NCI-H2107 treated with DMSO at 0.1 percent for 48 hours (cell line): ENCODE measurements around the gene SDR9C7.
"Not testable (repeated sequence)": the region's sequence is repeated elsewhere in the genome, so short reads cannot be mapped to it uniquely, and the experiment has no call there.

Experiments used
- DNase-seq: peaks from one replicate; lab custom pipeline; 2025; ENCODE audit not compliant: unreplicated experiment; lab: John Stamatoyannopoulos, UW

SDR9C7 gene

DNA sequence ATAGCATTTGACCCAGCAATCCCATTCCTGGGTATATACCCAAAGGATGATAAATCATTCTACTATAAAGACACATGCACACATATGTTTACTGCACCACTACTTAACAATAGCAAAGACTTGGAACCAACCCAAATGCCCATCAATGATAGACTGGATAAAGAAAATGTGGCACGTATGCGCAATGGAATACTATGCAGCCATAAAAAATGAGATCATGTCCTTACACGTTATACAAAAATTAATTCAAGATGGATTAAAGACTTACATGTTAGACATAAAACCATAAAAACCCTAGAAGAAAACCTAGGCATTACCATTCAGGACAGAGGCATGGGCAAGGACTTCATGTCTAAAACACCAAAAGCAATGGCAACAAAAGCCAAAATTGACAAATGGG is 16.1 kb downstream of the SDR9C7 start:
- not testable (repeated sequence) for DNase-seq

DNA sequence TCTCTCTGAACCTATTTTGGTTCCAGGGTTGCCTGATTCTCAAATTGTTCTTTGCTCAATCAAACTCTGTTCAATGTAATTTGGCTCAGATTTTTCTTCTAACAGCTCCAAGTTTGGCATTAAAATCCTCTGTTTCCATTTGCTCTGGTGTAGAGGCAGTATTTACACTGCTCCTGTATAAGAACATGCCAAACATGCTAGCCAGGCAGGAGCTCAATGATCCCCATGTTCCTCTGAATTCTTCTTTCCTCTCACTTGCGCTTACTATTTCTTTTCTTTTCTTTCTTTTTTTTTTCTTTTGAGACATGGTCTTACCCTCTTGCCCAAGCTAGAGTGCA is 17.2 kb downstream of the SDR9C7 start:
- no peak for DNase-seq

DNA sequence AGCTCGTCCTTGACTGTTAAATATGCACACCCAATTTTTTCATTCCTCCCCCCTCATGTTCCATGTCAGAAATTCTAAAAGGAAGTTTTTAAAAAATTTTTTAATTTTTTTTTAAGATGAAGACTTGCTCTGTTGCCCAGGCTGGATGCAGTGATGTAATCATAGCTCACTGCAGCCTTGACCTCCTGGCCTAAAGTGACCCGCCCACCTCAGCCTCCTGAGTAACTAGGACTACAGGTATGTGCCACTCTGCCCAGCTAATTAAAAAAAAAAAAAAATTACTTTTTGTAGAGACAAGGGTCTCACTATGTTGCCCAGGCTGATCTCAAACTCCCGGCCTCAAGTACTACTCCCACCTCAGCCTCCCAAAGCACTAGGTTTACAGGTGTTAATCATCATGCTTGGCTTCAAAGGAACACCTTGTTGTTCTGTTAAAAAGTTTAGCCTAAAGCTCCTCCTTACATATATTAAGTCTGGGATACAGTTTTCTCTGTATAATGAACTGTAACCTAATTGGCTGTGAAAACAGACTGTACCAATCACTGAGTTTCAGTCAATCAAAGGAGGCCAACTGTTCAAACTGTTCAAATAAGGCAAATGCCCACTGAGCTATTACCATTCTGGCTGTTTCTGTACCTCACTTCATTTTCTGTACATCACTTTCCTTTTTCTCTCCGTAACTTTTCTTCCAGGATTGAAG is 17.8 kb downstream of the SDR9C7 start:
- DNase-seq = no peak

DNA sequence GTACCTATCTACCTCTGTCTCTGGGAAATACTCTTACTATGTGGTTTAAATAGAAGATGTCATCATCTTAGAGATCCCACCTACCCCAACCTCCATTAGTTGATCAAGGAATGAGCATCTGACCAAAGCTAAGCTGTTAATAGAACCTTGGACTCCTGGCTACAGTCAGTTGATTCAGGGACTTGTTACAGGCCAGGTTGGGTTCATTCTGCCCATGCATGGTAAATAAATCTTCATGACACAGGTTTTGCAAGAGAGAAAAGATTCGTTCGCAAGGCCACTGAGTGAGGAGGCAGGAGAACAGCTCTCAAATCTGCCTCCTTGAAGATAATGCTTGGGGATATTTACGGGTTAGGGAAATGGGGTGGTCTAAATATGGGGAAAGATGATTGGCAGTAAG is 19.5 kb downstream of the SDR9C7 start:
- no peak for DNase-seq

DNA sequence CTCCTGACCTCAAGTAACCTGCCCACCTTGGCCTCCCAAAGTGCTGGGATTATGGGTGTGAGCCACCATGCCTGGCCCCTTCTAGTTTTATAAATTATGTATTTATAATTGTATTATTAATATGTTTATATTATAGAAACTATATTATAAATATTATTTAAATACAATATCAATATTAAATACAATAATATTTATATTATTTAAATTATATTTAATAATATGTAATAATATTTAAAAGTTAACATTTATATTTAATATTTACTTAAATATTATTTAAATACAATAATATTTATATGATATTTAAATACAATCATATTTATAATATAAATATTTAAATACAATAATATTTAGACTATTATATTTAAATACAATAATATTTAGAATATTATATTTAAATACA is 20.0 kb downstream of the SDR9C7 start:
- DNase-seq = no peak

DNA sequence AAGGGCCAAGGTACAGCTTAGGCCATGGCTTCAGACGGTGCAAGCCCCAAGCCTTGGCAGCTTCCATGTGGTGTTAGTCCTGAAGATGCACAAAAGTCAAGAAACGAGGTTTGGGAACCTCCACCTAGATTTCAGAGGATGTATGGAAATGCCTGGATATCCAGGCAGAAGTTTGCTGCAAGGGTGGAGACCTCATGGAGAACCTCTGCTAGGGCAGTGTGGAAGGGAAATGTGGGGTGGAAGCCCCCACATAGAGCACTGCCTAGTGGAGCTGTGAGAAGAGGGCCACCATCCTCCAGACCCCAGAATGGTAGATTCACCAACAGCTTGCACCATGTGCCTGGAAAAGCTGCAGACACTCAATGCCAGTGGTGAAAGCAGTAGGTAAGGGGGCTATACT is 24.8 kb downstream of the SDR9C7 start:
- not testable (repeated sequence) for DNase-seq

DNA sequence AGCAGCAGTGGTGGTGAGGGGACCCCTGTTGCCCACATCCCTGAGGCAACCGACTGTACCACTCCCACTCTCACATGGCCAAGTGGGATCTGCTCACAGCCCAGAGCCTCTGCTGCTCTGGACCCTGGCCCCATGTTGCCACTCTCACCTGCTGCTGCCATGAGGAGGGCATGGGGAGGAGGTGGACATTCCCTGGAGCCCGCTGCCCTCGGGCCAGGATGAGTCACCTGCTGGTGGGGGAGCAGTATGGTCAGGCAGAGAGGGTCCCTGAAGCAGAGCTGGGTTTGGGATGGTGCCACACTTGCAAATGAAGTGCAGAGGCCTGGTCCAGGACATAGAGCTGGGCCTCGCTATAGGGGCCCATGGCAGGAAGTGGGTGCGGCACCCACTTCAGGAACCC is 26.1 kb downstream of the SDR9C7 start:
- DNase-seq = no peak

DNA sequence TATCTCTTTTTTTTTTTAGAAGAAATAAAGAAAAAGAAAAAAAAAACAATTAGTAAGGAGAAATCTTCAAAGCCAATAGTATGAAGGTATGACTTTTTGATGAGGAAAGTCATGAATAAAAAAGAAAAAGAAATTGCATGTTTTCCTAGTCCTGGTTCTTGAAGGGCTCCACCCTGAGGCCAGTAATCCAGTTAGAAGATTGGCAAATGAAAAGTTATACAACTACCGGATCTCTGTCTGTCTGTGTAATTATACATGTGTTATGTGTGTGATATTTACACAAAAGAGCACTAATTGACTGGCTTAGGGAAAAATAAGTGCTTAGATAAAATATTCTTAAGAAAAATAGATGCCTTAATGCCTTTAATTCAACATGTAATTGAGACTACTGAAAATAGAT is 28.4 kb downstream of the SDR9C7 start:
- no peak for DNase-seq

DNA sequence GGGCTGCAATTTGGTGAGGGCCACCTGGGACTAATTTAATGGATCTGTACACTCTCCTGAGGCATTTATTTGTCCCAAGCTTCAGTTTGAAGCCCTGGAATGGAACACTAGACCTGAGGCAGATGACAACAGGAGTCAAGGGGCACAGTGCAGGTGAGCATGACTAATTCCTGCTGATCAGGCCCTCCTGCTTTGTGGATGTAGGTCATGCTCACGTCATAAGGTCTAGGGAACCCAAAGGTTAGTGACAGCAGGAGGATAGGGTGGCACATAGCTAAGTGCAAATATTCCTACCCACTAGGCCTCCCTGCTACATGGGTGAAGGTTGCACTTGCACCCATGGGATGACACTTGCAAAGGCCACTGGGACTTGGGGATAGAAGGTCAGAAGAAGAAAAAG is 30.8 kb downstream of the SDR9C7 start:
- no peak for DNase-seq

DNA sequence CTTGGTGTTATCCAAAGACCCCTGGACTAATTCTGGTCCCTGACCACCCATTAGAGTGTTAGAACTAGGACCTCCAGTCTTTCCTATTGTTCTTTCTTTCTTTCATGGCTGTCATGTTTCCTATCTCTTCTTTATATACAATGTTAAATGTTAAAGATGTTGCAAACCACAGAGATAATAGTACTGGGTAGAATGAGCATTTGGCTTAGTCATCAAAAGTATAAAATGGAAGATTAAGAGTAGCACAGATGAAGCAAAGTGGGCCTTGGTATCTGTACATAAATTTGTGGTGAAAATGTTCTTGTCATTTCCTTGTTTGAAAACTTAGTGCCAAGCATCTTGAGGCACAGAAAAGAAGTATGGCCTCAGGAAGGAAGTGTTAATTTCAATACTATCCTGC is 32.9 kb downstream of the SDR9C7 start:
- DNase-seq = not testable (repeated sequence)

DNA sequence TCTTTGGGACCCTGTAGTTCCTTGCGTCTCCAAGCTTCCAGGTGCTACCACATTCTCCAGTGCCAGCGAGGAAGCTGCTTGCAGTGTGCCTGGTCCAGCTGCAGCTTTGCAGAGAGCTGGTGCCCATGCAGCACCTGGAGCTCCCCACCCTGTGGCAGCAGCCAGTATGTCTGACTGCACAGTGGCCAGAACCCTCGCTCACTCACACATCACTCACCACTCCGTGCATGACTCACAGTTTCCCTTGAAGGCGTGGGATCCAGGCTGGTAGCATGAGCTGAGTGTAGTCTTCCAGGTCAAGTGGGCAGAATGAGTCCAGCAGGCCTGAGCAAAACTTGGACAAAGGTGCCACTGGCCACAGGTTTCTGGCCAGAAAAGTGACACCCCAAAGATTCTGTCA is 33.6 kb downstream of the SDR9C7 start:
- no peak for DNase-seq

DNA sequence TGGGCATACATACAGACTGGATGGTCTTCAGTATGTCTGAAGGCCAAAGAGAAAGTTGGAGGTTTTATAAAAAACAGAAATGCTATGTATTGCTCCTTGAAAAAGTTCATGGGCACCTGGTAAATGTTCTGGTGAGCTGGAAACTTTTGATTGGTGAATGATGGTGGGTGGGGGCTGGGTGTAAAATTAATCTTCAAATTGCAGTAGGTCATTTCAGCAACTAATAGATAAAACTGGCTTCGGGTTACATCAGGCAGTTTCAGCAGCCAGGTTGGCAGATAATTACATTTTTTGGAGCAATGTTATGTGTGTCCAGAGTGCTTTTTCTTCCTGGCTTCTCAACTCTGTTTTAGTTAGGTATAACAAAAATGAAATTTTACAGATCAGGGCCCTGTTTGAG is 35.3 kb downstream of the SDR9C7 start:
- DNase-seq = no peak

DNA sequence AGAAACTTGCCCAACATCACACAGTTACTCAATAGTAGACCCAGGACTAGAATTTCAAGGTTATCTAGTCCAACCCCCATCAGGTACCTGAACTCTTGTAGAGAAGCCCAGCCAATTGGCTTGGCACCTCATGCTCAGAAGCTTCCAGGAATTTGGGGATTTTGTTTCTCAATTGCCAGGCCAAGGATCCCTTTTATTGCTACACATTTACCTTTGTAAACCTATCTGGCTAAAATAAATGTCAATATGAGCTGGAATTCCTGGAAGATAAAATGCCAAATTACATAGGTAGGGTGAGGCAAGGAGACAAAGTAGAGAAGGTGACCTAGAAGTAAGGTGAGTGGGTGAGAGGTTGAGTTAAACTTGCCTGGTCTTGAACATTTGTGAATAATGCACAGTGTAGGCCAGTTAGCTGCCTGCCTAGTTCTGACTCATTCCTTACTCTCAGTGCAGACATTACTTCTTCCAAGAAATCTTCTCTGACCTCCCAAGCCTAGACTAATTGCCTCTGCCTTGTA is 36.3 kb downstream of the SDR9C7 start:
- DNase-seq = no peak

DNA sequence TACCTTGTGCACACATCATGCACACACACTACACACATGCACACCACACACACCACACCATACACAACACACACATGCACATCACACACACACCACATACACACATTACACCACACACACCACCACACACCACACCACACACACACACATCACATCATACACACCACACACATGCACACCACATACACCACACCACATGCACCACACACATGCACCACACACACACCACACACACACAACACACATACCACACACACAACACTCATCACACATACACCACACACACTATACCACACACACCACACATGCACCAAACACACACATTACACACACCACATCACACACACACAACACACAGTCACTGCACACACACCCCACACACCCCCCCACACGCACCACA is 38.1 kb downstream of the SDR9C7 start:
- DNase-seq = no peak

DNA sequence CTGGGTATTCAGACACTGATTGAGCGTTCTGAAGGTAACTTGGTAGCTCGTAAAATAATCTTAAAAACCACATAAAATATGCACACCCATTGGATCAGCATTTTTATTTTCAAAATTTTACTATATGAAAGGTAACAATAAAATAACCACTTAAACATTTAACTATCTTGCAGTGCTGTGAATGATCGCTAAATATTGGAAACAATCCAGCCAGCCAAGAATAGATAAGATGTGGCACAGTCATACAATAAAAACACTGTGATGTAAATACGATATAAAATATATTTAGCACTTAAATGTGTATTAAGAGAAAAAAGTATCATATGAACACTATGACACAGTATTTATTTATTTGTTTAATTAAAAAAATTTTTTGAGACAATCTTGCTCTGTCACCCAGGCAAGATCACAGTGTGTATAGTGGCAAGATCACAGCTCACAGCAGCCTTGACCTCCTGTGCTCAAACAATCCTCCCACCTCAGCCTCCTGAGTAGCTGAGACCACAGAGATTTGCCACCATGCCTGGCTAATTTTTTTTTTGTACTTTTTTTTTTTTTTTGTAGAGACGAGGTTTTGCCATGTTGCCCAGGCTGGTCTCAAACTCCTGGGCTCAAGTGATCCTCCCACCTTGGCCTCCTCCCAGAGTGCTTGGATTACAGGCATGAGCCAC is 39.4 kb downstream of the SDR9C7 start:
- DNase-seq = no peak

DNA sequence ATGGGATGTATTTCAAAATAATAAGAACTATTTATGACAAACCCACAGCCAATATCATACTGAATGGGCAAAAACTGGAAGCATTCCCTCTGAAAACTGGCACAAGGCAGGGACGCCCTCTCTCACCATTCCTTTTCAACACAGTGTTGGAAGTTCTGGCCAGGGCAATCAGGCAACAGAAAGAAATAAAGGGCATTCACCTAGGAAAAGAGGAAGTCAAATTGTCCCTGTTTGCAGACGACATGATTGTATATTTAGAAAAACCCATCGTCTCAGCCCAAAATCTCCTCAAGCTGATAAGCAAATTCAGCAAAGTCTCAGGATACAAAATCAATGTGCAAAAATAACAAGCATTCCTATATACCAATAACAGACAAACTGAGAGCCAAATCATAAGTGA is 42.3 kb downstream of the SDR9C7 start:
- not testable (repeated sequence) for DNase-seq

DNA sequence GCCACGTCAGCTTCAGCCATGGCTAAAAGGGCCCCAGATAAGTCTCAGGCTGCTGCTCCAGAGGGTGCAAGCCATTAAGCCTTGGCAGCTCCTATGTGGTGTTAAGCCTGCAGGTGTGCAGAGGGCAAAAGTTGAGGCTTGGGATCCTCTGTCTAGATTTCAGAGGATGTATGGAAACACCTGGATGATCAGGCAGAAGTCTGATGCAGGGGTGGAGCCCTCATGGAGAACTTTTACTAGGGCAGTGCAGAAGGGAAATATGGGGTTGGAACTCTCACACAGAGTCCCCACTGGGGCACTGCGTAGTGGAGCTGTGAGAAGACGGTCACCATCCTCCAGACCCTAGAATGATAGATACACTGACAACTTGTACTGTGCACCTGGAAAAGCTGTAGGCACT is 47.9 kb downstream of the SDR9C7 start:
- no peak for DNase-seq

DNA sequence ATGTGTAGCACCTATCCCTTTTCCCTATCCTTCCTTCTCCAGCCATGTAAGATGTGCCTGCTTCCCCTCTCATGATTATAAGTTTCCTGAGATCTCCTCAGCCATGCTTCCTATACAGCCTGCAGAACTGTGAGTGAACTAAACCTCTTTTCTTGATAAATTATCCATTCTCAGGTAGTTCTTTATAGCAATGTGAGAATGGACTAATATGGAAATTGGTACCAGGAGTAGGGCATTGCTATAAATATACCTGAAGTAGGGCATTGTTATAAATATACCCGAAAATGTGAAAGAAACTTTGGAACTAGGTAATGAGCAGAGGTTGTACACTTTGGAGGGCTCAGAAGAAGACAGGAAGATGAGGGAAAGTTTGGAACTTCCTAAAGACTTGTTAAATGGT is 48.9 kb downstream of the SDR9C7 start:
- no peak for DNase-seq

DNA sequence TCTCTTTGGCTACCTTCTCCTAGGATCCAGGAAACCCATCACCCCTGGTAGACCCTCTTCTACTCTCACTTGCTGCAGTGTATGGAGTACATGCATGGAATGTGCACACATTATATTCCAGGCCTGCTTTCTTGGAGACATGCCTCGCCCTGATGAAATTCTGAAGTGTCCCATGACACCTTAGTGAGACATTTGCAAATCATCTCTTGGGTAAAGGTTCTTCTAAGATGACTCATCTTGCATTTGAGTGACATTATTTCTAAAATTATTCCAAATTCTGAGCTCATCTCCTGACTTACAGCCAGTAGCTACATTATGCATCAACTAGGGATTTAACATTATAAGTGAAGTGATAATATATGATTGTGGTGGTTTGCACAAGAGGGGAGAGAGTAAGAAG is 49.8 kb downstream of the SDR9C7 start:
- DNase-seq = no peak

DNA sequence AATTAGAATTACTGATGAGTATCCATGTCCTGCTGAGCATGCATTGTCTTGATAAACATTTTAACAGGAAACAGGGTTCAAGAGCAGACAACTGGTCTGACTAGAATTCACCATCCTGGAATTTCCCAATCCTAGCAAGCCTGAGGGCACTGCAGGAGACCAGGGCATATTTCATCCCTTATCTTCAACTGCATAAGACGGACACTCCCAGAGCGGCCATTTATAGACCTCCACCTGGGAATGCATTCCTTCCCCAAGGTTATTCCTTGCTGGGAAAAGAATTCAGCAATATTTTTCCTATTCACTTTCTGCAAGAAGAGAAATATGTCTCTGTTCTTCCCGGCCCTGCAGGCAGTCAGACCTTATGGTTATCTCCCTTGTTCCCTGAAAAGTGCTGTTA is 51.8 kb downstream of the SDR9C7 start:
- not testable (repeated sequence) for DNase-seq

DNA sequence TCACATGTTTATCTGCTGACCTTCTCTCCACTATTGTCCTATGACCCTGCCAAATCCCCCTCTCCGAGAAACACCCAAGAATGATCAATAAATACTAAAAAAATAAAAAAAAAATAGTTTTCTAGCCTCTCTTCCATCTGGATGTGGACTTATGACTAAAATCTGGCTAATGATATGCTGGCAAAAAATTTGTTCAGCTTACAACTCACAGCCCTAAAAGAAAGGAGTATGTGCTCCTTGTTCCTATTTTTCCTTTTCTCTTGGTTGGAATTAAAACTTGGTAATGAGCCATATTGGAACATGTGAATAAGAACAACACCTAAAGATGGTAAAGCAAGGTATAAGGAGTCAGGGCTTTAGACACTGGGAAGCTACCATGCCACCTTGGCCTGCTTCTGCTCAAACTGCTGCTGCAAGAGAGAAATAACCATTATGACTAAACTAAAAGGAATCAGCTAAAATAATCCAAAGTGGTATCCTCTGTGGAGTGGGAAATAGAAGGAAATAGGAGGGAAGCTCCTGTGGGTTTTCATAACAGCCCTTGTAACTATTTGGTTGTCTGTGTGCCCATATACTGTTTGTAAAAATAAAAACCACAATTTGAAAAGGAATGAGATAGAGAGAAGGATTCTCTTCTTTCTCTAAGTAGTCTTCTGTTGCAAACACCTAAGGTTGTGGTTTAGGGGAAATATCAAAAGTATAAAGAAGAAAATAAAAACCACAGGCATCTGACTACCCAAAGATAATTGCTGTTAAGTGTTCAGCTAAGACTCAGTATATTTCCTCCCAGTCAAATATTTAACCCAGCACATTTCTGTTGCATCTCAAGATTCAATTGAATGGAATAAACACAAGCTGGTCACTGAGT is 53.8 kb downstream of the SDR9C7 start:
- no peak for DNase-seq
